Stimulated activated naive CD4-positive, alpha-beta T cell (primary cell): ENCODE measurements around the gene FAM24B.
"Not testable (repeated sequence)": the region's sequence is repeated elsewhere in the genome, so short reads cannot be mapped to it uniquely, and the experiment has no call there.

Experiments used
- DNase-seq, 6 experiments: peaks; one replicate each; lab custom pipeline; 2025; lab: John Stamatoyannopoulos, UW

The FAM24B gene

DNA sequence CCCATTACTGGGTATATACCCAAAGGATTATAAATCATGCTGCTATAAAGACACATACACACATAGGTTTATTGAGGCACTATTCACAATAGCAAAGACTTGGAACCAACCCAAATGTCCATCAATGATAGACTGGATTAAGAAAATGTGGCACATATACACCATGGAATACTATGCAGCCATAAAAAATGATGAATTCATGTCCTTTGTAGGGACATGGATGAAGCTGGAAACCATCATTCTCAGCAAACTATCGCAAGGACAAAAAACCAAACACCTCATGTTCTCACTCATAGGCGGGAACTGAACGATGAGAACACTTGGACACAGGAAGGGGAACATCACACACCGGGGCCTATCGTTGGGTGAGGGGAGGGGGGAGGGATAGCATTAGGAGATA lies 21.3 kb downstream of the FAM24B start:
- DNase-seq = not testable (repeated sequence)

DNA sequence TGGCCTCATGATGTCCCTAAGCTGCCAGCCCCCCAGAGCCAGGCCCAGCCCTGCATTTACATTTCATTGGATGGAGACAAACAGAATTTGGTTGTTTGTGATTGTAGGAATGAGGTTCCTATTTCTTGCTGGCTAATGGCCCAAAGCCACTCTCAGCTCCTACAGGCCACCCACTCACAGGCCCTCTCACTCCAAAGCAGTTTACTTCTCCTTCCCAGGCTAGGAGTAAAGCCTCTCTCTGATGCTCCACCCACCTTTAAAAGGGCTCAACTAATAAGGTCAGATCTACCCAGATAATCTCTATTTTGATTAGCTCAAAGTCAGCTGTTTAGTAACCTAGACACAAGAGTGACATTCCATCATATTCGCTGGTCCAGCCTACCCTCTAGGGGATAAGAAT lies 22.5 kb downstream of the FAM24B start:
- DNase-seq = no peak

GRCh38 chr10:122855745-122856144 lies 23.6 kb downstream of the FAM24B start:
- no peak for DNase-seq

- no peak for DNase-seq
Measured at GRCh38 chr10:122854648-122855047, 24.7 kb downstream of the FAM24B start.

GRCh38 chr10:122853665-122854313 lies 25.6 kb downstream of the FAM24B start:
- no peak for DNase-seq

DNA sequence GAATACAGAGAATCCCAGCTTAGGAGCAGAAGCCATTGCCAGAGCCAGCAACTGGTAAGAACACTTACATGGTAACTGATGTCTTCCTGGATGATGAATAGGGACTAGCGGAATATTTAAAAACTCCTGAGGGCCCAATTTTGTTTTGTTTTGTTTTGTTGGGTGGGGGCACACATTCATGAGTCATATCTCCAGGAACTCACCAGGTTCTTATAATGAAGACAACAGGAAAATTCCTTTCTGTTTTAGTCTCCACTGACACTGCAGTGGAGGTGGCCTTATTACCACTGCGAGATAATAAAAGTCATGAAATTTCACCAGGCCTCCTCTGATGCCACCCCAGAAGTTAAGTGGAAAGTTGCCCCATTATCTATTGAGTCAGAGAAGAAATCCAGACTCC lies 27.1 kb downstream of the FAM24B start:
- no peak for DNase-seq

DNA sequence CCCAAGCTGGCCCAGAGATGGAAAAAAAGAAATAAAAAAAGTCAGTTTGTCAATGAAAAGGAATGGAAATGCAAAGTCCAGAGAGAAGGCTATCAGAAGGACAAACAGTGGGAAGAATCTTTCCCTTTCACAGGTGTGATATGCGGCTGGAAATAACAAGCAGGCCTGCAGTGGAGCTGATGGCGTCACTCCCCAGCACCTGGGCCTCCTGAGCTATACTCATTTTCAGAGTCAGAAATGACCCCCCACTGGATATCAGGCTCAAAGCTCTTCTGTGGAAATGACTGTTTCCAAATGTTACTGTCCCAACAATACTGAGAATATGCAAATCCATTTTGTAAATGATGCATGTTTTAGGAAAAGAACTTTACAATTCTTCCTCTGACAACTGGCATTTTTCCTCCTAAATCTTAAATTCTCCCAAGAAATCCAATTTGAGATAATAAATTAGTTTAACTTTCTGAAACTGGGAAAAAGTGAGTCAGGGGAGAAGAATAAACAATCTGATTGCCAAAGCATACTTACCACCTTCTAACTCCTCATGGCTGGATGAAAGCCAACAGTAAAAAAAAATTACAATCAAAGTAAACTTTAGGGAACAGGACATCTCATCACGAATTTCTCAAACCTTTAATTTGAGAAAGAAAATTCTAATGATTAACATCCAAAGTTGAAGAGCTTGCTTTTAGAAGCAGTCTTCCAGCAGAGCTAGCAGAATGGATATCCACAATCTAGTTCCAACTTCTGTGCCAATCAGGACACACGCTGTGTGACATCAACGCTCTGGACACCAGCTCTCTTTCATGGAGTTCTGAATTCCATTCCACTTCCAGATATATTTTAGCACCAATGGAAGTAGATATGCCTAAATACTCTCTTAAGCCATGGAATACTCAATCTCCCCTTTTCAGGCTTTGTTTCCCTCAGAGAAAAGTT lies 28.4 kb downstream of the FAM24B start:
- DNase-seq = no peak

- no peak for DNase-seq
Measured at GRCh38 chr10:122849900-122850605, 29.3 kb downstream of the FAM24B start.

DNA sequence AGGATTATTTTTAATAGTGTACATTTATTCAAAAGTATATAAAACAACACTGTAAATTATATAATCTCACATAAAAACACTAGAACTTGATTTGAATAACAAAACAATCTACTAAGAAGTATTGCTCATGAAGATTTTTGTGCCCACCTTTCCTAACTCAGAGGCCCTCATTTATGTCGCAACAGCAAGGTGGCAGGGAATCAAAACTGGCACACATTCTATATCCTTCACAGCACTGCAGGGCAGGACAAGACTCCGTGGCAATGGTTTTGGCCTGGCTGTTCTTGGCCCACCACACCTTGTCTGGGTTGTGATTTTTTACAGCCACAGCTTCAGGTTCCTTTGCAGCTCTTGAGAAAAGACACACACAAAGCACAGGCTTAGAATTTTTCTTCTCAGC lies 30.3 kb downstream of the FAM24B start:
- no peak for DNase-seq

- no peak for DNase-seq
Measured at GRCh38 chr10:122847782-122848604, 31.4 kb downstream of the FAM24B start.

DNA sequence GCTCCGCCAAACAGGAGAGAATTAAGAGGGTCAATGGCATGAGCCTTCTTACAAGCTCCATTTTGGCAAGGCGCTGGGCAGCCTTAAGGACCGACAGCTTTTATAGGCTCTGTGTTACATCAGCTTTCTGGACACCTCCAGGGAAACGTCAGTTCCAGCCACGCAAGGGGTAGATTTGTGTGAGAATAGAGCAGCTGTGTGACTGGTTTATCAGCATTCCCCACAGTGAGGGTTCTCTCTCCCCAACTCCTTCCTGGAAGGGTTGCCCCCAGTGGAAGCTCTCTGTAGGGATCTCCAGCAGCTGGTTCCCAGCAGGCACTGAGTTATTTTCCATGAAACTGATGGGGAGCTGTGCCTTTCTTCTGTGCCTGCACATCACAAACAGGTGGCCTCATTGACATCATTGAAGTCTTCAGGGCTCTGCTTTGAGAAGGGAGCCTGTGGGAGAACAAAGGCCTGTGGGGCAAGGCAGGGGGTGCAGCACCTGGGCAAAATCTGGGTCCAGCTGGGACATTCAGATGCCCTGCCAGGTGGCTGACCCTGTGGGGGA lies 33.5 kb downstream of the FAM24B start, which contains the start of gene CUZD1:
TSS of gene CUZD1 (minus strand) at position 75 of the 550 bp plus-strand sequence. CDS start at position 61, 14 bp downstream.
- DNase-seq = no peak

DNA sequence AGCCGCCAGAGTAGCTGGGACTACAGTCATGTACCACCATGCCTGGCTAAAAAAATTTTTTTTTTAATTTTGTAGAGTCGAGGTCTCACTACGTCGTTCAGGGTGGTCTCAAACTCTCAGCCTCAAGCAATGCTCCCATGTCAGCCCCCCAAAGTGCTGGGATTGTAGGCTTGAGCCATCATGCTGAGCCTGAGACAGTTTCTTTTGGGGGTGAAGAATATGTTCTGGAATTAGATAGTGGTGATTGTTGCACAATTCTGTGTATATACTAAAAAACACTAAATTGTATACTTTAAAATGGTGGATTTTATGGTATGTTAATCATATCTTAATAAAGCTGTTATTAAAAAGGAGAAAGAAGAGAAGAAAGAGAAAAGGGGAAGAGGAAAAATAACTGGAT lies 35.2 kb downstream of the FAM24B start:
- no peak for DNase-seq

DNA sequence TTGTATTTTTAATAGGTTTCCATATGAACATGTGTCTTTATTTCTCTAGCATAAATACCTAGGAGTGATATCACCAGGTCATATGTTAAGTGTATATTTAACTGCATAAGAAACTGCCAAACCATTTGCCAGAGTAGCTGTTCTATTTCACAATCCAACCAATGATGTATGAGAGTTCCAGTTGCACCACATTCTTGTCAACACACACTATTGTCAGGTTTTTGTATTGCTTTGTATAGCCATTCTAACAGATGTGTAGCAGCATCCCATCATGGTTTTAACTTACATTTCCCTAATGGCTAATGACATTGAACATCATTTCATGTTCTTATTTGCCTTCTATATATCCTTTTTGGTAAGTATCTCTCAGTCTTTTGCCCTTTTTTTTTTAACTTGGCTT lies 37.8 kb downstream of the FAM24B start:
- no peak for DNase-seq

GRCh38 chr10:122839505-122839904 lies 39.9 kb downstream of the FAM24B start:
- no peak for DNase-seq

DNA sequence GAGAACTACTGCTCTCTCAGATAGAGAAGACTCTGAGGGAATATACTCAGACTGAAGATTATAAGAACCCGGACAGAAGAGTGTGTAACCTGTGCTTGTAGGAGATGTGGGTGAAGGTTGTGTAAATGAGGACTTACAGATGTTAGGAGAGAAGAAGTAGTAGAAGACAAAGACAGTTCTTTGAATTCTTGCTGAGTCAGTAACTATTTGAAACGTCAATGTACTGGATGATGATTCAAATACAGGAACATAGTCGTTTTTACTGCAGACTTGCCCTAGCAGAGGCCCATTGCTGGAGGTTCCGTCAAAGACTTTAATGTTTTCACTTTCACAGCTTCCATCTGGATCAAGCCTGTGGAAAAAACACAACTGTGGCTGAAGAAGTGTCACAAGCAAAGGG lies 40.5 kb downstream of the FAM24B start:
- no peak for DNase-seq

GRCh38 chr10:122835908-122836307 lies 43.5 kb downstream of the FAM24B start:
- no peak for DNase-seq

DNA sequence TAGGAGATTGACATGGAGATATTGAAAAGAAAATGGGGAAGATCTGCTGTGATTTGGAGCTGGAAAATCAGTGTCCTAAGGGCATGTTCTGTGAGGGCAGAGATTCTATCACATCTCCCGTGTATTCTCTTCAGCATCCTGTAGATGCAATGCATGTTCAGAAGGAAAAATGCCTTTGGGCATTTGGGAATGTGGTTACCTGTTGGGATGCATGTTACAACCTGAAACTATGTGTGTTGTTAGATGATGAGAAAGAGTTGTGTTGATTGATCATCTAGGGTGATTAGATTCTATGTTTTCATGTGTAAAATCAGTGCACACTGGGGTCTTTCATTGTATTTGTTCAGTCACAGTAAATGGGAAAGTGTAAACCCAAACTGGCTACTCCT lies 48.4 kb downstream of the FAM24B start:
- no peak for DNase-seq

- no peak for DNase-seq
Measured at GRCh38 chr10:122830273-122830964, 49.0 kb downstream of the FAM24B start.

GRCh38 chr10:122829454-122829853 lies 49.9 kb downstream of the FAM24B start:
- no peak for DNase-seq

DNA sequence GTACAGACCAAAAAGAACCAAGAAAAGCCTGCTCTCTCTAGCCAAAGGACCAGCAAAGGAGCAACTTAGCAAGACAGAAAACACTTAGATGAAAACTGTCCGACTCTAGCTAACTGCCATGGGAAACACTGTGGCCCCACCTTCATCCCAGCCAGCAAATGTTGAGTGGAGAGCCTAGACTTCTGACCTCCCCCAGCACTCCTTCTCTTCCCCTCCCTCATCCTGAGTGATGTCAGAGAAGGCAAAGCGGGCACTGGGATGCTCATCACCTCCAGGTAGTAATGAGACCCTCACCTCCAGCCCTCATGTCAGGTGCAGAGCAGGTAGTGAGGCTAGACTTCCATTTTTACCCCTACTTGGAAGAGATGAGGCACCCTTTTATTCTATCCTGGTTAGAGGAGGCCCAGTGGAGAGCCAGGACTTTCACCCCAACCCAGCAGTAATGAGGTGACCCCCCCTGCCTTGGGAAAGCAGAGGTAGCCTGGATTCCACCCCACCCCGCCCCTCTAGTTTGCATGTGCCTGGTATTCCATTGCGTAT lies 50.6 kb downstream of the FAM24B start:
- no peak for DNase-seq

GRCh38 chr10:122827302-122827701 lies 52.1 kb downstream of the FAM24B start:
- DNase-seq = no peak
